Measurements from ENCODE around the gene MDFI. TPM values are rescaled to one million over a fixed set of nuclear protein-coding genes. Genes with fewer than 3 reads are reported as not detected.

Gene MDFI
- polyA plus RNA-seq, 1 of the 3 experiments (the other 2 are of a cell fraction) = 7.0 TPM

- H3K36me3 ChIP-seq (replicated peaks in 1 of 2; ENCODE audit: control insufficient read depth in 1 of 2, insufficient read depth in 2 of 2, low read length in 1 of 2) = no peaks in the 10 kb centered on the region
- no peak overlapping the region for H2AFZ ChIP-seq (ENCODE audit: low read depth)
- DNase-seq = no peak
- H3K4me2 ChIP-seq = no peak overlapping the region
- no peaks in the 10 kb centered on the region for H3K79me2 ChIP-seq (ENCODE audit: insufficient read depth)
- H3K27ac ChIP-seq (ENCODE audit: low read depth in 2 of 2, low read length in 1 of 2) = peak overlapping the region in 1 of 2 experiments; percentile 7; a peak in 2 of 4 replicates
- no peak overlapping the region for H3K4me3 ChIP-seq (ENCODE audit: low read depth in 2 of 2, low read length in 1 of 2)
- no peaks in the 10 kb centered on the region for H4K20me1 ChIP-seq (ENCODE audit: insufficient read depth)
- TF ChIP-seq NRF1 (IDR thresholded peaks at IDR 0.05; ENCODE audit: low read depth, low read length) = no peak
- no peak for TF ChIP-seq FOXM1 (IDR thresholded peaks at IDR 0.05; ENCODE audit: low read depth)
- TF ChIP-seq SIN3A (IDR thresholded peaks at IDR 0.05; ENCODE audit: borderline replicate concordance, low read depth, low read length) = no peak
- CTCF ChIA-PET = interaction anchor here (1.4 to 2.3 kb wide), 6 partner anchors 10 to 267 kb away, joined by 3 to 17 read pairs (median 4); partner anchors contain the start of gene TOMM6
- no peak overlapping the region for H3K9ac ChIP-seq
- H3F3A ChIP-seq (replicated peaks; ENCODE audit: insufficient read depth) = no peaks in the 10 kb centered on the region
- H3K9me3 ChIP-seq = no peaks in the 10 kb centered on the region
- peaks cover 5% of the 10 kb centered on the region; the same call in 1 of the 2 replicates for H3K27me3 ChIP-seq (ENCODE audit: insufficient read depth)
- POLR2A ChIA-PET = no interaction called here
- 84% methylated on average over 6 of the region's 6 CpGs for WGBS (ENCODE audit: low lambda C conversion rate)
- no peaks in the 10 kb centered on the region for H3K9me2 ChIP-seq
- H3K4me1 ChIP-seq (ENCODE audit: control insufficient read depth in 1 of 2, insufficient read depth in 2 of 2, low read depth in 1 of 2, low read length in 1 of 2) = peaks cover 0 to 37% of the 10 kb centered on the region in 2 experiments; a peak in 1 of 4 replicates
These were observed 2.9 kb upstream of the MDFI start for GRCh38 chr6:41635365-41635764.

DNA sequence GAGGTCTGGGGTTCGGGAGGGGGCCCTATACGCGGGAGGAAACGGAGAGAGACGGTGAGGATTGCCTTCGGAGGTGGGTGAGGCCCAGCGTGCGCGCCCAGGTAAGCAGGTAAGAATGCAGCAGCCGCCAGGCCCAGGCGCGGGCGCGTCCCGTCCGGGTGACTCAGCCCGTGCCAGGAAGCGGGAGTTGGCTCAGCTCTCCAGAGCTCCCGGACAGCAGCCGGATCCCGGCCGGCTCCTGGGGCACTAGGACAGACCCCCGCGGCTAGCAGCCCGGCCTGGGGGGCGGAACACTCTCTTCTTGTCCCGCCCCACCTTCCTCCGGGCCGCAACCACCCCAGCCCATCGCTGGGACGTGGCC, 1.5 kb upstream of the MDFI start:
- H3K79me2 ChIP-seq (ENCODE audit: insufficient read depth) = no peaks in the 10 kb centered on the region
- ChIA-PET CTCF (interaction anchor here (0.9 to 1.4 kb wide), 3 partner anchors 13 to 46 kb away, joined by 3 to 5 read pairs (median 4); no protein-coding TSS in a partner anchor), POLR2A (no interaction called here)
- H3K9me3 ChIP-seq = no peaks in the 10 kb centered on the region
- H2AFZ ChIP-seq (ENCODE audit: low read depth) = no peak overlapping the region
- H3K4me3 ChIP-seq (ENCODE audit: low read depth in 2 of 2, low read length in 1 of 2) = no peak overlapping the region
- peaks cover 0 to 38% of the 10 kb centered on the region in 2 experiments; a peak in 1 of 4 replicates for H3K4me1 ChIP-seq (ENCODE audit: control insufficient read depth in 1 of 2, insufficient read depth in 2 of 2, low read depth in 1 of 2, low read length in 1 of 2)
- peaks cover 2% of the 10 kb centered on the region; the same call in 1 of the 2 replicates for H3K27me3 ChIP-seq (ENCODE audit: insufficient read depth)
- H3K27ac ChIP-seq (ENCODE audit: low read depth in 2 of 2, low read length in 1 of 2) = no peak overlapping the region
- H4K20me1 ChIP-seq (ENCODE audit: insufficient read depth) = no peaks in the 10 kb centered on the region
- H3F3A ChIP-seq (replicated peaks; ENCODE audit: insufficient read depth) = no peaks in the 10 kb centered on the region
- no peak for DNase-seq
- no peaks in the 10 kb centered on the region for H3K36me3 ChIP-seq (replicated peaks in 1 of 2; ENCODE audit: control insufficient read depth in 1 of 2, insufficient read depth in 2 of 2, low read length in 1 of 2)
- TF ChIP-seq, protein P1, sequence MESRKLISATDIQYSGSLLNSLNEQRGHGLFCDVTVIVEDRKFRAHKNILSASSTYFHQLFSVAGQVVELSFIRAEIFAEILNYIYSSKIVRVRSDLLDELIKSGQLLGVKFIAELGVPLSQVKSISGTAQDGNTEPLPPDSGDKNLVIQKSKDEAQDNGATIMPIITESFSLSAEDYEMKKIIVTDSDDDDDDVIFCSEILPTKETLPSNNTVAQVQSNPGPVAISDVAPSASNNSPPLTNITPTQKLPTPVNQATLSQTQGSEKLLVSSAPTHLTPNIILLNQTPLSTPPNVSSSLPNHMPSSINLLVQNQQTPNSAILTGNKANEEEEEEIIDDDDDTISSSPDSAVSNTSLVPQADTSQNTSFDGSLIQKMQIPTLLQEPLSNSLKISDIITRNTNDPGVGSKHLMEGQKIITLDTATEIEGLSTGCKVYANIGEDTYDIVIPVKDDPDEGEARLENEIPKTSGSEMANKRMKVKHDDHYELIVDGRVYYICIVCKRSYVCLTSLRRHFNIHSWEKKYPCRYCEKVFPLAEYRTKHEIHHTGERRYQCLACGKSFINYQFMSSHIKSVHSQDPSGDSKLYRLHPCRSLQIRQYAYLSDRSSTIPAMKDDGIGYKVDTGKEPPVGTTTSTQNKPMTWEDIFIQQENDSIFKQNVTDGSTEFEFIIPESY (IDR thresholded peaks at IDR 0.05; ENCODE audit: borderline replicate concordance, low read depth) = no peak
- TF ChIP-seq TAF1 (IDR thresholded peaks at IDR 0.05; ENCODE audit: borderline replicate concordance, low read depth, low read length) (no peak), USF1 (IDR thresholded peaks at IDR 0.05; ENCODE audit: borderline replicate concordance, low read depth) (no peak), EP300 (IDR thresholded peaks at IDR 0.05; ENCODE audit: borderline replicate concordance in 1 of 2, low read depth in 1 of 2, low read length in 1 of 2) (no peak), GABPA (IDR thresholded peaks at IDR 0.05; ENCODE audit: low read depth) (no peak), POLR2AphosphoS5 (IDR thresholded peaks at IDR 0.05; ENCODE audit: low read depth, low read length) (no peak), SIN3A (IDR thresholded peaks at IDR 0.05; ENCODE audit: borderline replicate concordance, low read depth, low read length) (no peak), RAD21 (IDR thresholded peaks at IDR 0.05; ENCODE audit: low read length) (no peak)
- TF ChIP-seq, protein P2, sequence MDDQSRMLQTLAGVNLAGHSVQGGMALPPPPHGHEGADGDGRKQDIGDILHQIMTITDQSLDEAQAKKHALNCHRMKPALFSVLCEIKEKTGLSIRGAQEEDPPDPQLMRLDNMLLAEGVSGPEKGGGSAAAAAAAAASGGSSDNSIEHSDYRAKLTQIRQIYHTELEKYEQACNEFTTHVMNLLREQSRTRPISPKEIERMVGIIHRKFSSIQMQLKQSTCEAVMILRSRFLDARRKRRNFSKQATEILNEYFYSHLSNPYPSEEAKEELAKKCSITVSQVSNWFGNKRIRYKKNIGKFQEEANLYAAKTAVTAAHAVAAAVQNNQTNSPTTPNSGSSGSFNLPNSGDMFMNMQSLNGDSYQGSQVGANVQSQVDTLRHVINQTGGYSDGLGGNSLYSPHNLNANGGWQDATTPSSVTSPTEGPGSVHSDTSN (IDR thresholded peaks at IDR 0.05) = no peak
- TF ChIP-seq, protein P3, sequence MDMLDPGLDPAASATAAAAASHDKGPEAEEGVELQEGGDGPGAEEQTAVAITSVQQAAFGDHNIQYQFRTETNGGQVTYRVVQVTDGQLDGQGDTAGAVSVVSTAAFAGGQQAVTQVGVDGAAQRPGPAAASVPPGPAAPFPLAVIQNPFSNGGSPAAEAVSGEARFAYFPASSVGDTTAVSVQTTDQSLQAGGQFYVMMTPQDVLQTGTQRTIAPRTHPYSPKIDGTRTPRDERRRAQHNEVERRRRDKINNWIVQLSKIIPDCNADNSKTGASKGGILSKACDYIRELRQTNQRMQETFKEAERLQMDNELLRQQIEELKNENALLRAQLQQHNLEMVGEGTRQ (IDR thresholded peaks at IDR 0.05; ENCODE audit: borderline replicate concordance, low read depth, low read length) = no peak
- H3K4me2 ChIP-seq = no peak overlapping the region
- no peak overlapping the region for H3K9ac ChIP-seq
- 100% methylated on average over 6 of the region's 31 CpGs for WGBS (ENCODE audit: low lambda C conversion rate)
- H3K9me2 ChIP-seq = no peaks in the 10 kb centered on the region

Measured in SK-N-SH (cell line).